Activated T-cell treated with anti-CD3 and anti-CD28 coated beads, Interleukin-2, amount 50 U/mL, for 4 hours (primary cell): ENCODE results near the gene CTLA4. TPM values are rescaled to one million over a fixed set of nuclear protein-coding genes. Genes with fewer than 3 reads are reported as not detected.

Source experiments
- ATAC-seq, 2 donors: fragments of 200-7000 bp; cut with Tn5 transposase; one replicate each; pipeline ENCODE4 v1.10.0; 2021
- DNase-seq: peaks from one replicate; pipeline ENCODE4 v3.0.0-alpha.2; 2020
- H3K27me3 Mint-ChIP-seq: one replicate; pipeline ENCODE4 v1.8.0; 2021; ENCODE audit warnings: low read depth, mixed read lengths
- H3K36me3 Mint-ChIP-seq: one replicate; pipeline ENCODE4 v1.8.0; 2022; ENCODE audit warnings: mixed read lengths; ENCODE audit not compliant: insufficient read depth
- H3K4me1 Mint-ChIP-seq: one replicate; pipeline ENCODE4 v1.8.0; 2021; ENCODE audit warnings: low read depth, mixed read lengths
- H3K4me3 Mint-ChIP-seq: one replicate; pipeline ENCODE4 v1.8.0; 2021; ENCODE audit warnings: mild to moderate bottlenecking, moderate library complexity, mixed read lengths
- H3K9me3 Mint-ChIP-seq: one replicate; pipeline ENCODE4 v1.8.0; 2021; ENCODE audit warnings: mixed read lengths
- total RNA-seq, 3 donors: library from RNA; stranded (reverse); gene quantifications; one replicate each; pipeline ENCODE4 v1.2.1, GENCODE V29; 2021

CTLA4 gene
- total RNA-seq, 3 donors from 2014 or later, result 221 to 307 (median 278) TPM

- H3K4me1 Mint-ChIP-seq, result peaks cover 7% of the 10 kb centered on the region
- no peak overlapping the region for H3K4me3 Mint-ChIP-seq
- ATAC-seq, result no peak
- no peaks in the 10 kb centered on the region for H3K27me3 Mint-ChIP-seq
- no peak for DNase-seq
- H3K36me3 Mint-ChIP-seq, result no peaks in the 10 kb centered on the region
- no peaks in the 10 kb centered on the region for H3K9me3 Mint-ChIP-seq
Measured at GRCh38 chr2:203841654-203842053, 25.9 kb upstream of the CTLA4 start.

DNA sequence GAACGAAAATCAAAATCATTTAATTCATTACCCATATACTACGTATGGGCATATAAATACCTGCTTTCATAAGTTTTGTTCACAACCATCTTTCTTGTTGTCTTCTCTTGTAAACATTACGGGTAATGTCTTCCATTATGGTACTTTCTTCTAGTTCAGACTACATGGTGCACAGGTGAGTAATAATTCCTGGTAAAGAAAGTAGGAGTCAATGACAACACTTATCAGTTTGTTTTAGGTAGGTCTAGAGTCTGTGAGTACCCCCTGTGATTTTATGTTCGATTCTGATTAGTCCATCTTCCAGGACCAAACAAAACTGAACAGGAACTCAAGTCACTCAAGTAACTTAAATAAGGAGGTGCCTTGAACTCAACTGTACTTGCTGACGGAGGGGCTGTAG lies 25.2 kb upstream of the CTLA4 start:
- peak; percentile 40 to 41 for ATAC-seq
- H3K4me3 Mint-ChIP-seq, result no peak overlapping the region
- no peaks in the 10 kb centered on the region for H3K36me3 Mint-ChIP-seq
- no peak for DNase-seq
- no peaks in the 10 kb centered on the region for H3K27me3 Mint-ChIP-seq
- peaks cover 7% of the 10 kb centered on the region for H3K4me1 Mint-ChIP-seq
- H3K9me3 Mint-ChIP-seq, result no peaks in the 10 kb centered on the region

- Mint-ChIP-seq H3K9me3 (peaks cover 11% of the 10 kb centered on the region), H3K27me3 (no peaks in the 10 kb centered on the region), H3K4me3 (no peak overlapping the region), H3K4me1 (peaks cover 14% of the 10 kb centered on the region), H3K36me3 (no peaks in the 10 kb centered on the region)
- ATAC-seq, result no peak
- DNase-seq, result no peak
Measured at GRCh38 chr2:203846490-203847105, 21.0 kb upstream of the CTLA4 start.

- no peak for DNase-seq
- ATAC-seq, result peak; percentile 35 to 57
- Mint-ChIP-seq H3K9me3 (peaks cover 11% of the 10 kb centered on the region), H3K27me3 (no peaks in the 10 kb centered on the region), H3K4me3 (no peak overlapping the region), H3K4me1 (peaks cover 24% of the 10 kb centered on the region), H3K36me3 (no peaks in the 10 kb centered on the region)
Measured at GRCh38 chr2:203849010-203849409, 18.6 kb upstream of the CTLA4 start.

DNA sequence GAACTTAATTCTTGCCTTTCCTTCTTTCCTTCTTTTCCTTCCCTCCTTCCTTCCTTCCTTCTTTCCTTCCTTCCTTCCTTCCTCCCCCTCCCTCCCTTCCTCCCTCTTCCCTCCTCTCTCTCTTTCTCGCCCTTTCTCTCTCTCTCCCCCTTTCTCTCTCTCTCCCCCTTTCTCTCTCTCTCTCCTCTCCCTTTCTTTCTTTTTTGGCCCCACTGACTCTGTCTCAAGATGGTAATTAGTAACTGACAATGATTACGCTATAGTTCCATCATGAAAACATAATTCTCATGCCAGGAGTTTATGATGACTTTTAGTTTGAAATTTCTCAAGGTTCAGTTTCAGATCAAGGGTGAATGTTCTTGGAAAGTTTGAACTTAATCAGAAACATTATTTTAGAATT lies 14.8 kb upstream of the CTLA4 start:
- peak; percentile 41 to 58 for ATAC-seq
- H3K27me3 Mint-ChIP-seq, result no peaks in the 10 kb centered on the region
- peaks cover 11% of the 10 kb centered on the region for H3K9me3 Mint-ChIP-seq
- no peak for DNase-seq
- peak overlapping the region; percentile 43 for H3K4me3 Mint-ChIP-seq
- no peaks in the 10 kb centered on the region for H3K36me3 Mint-ChIP-seq
- peaks cover 50% of the 10 kb centered on the region for H3K4me1 Mint-ChIP-seq

- no peak for DNase-seq
- ATAC-seq, result peak; percentile 65 to 76
- Mint-ChIP-seq H3K36me3 (peaks cover under 1% of the 10 kb centered on the region), H3K9me3 (peaks cover 11% of the 10 kb centered on the region), H3K4me3 (peak overlapping the region; percentile 62), H3K27me3 (no peaks in the 10 kb centered on the region), H3K4me1 (peaks cover 55% of the 10 kb centered on the region)
Measured at GRCh38 chr2:203853271-203853670, 14.3 kb upstream of the CTLA4 start.

DNA sequence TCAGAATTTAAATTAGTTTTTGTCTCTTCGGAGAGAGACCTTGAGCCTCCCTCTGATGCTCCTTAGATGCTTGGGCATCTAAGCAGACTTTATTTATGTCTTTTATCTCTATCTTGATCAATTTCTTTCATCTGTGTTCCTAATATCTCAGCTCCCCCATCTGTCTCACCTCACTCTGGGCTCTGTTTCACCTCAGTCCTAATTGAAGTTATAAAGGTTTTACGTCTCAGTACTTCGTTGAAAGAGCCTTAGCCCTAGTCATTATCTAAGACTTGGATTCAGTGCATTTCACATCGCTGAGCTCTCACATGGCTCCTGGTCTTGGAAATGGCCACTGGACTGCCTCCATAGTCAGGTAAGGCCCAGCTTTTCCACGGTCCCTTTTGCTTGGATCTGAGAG lies 13.8 kb upstream of the CTLA4 start:
- H3K9me3 Mint-ChIP-seq, result peaks cover 11% of the 10 kb centered on the region
- no peaks in the 10 kb centered on the region for H3K27me3 Mint-ChIP-seq
- peak overlapping the region; percentile 62 for H3K4me3 Mint-ChIP-seq
- H3K36me3 Mint-ChIP-seq, result peaks cover 2% of the 10 kb centered on the region
- ATAC-seq (peak; percentile 9 to 20), DNase-seq (no peak)
- H3K4me1 Mint-ChIP-seq, result peaks cover 59% of the 10 kb centered on the region

GRCh38 chr2:203855274-203855673 lies 12.3 kb upstream of the CTLA4 start:
- H3K4me3 Mint-ChIP-seq, result peak overlapping the region; percentile 24
- peaks cover 2% of the 10 kb centered on the region for H3K36me3 Mint-ChIP-seq
- H3K27me3 Mint-ChIP-seq, result no peaks in the 10 kb centered on the region
- peaks cover 72% of the 10 kb centered on the region for H3K4me1 Mint-ChIP-seq
- DNase-seq (no peak), ATAC-seq (no peak)
- peaks cover 4% of the 10 kb centered on the region for H3K9me3 Mint-ChIP-seq

- H3K27me3 Mint-ChIP-seq, result no peaks in the 10 kb centered on the region
- DNase-seq (no peak), ATAC-seq (no peak)
- peaks cover 77% of the 10 kb centered on the region for H3K4me1 Mint-ChIP-seq
- H3K36me3 Mint-ChIP-seq, result peaks cover 2% of the 10 kb centered on the region
- H3K4me3 Mint-ChIP-seq, result no peak overlapping the region
- no peaks in the 10 kb centered on the region for H3K9me3 Mint-ChIP-seq
Measured at GRCh38 chr2:203857656-203858055, 9.9 kb upstream of the CTLA4 start.

- peaks cover 75% of the 10 kb centered on the region for H3K4me1 Mint-ChIP-seq
- ATAC-seq, result no peak
- peak; percentile 25 for DNase-seq
- no peaks in the 10 kb centered on the region for H3K27me3 Mint-ChIP-seq
- peaks cover 2% of the 10 kb centered on the region for H3K36me3 Mint-ChIP-seq
- H3K4me3 Mint-ChIP-seq, result peak overlapping the region; percentile 16
- no peaks in the 10 kb centered on the region for H3K9me3 Mint-ChIP-seq
Measured at GRCh38 chr2:203858176-203858575, 9.4 kb upstream of the CTLA4 start.

- Mint-ChIP-seq H3K36me3 (peaks cover 3% of the 10 kb centered on the region), H3K9me3 (peaks cover 8% of the 10 kb centered on the region), H3K4me3 (no peak overlapping the region), H3K27me3 (no peaks in the 10 kb centered on the region), H3K4me1 (peaks cover 71% of the 10 kb centered on the region)
- DNase-seq (no peak), ATAC-seq (no peak)
Measured at GRCh38 chr2:203859030-203859789, 8.4 kb upstream of the CTLA4 start.

DNA sequence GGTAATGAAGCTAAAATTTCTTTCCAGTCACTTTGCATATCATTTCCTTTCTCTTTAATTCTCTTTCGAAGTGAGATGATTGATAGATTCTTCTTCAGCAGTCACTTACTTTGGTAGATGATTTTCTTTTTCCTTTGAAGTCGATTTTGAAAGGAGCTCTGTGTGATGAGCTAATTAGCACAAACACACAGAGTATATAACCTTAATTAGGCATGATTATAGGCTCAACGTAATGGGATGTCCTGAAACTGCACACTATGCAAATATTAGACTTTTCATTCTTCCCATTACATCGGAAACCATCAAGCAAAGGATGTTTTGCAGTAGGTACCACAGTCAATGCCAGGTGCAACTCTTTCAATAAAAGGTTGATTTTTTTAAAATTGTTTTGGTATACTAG lies 6.4 kb upstream of the CTLA4 start:
- Mint-ChIP-seq H3K4me3 (peak overlapping the region; percentile 20), H3K9me3 (peaks cover 18% of the 10 kb centered on the region), H3K27me3 (no peaks in the 10 kb centered on the region), H3K36me3 (peaks cover 8% of the 10 kb centered on the region), H3K4me1 (peaks cover 71% of the 10 kb centered on the region)
- DNase-seq, result no peak
- peak; percentile 78 to 79 for ATAC-seq

- H3K27me3 Mint-ChIP-seq, result no peaks in the 10 kb centered on the region
- H3K36me3 Mint-ChIP-seq, result peaks cover 8% of the 10 kb centered on the region
- DNase-seq, result no peak
- H3K9me3 Mint-ChIP-seq, result peaks cover 18% of the 10 kb centered on the region
- peak overlapping the region; percentile 29 for H3K4me3 Mint-ChIP-seq
- ATAC-seq, result peak; percentile 65 to 66
- H3K4me1 Mint-ChIP-seq, result peaks cover 72% of the 10 kb centered on the region
Measured at GRCh38 chr2:203861607-203862006, 6.0 kb upstream of the CTLA4 start.

- Mint-ChIP-seq H3K36me3 (peaks cover 57% of the 10 kb centered on the region), H3K4me1 (peaks cover 80% of the 10 kb centered on the region)
Measured at GRCh38 chr2:203869223-203870042, 1.9 kb downstream of the CTLA4 start.

More at GRCh38 chr2:203869223-203870042, 1.9 kb downstream of the CTLA4 start:
- Mint-ChIP-seq H3K27me3 (no peaks in the 10 kb centered on the region), H3K9me3 (peaks cover 7% of the 10 kb centered on the region), H3K4me3 (peak overlapping the region; percentile 94)
- ATAC-seq (peak; percentile 38 to 51), DNase-seq (peak; percentile 37)
